Activated CD4-positive, alpha-beta T cell treated with anti-CD3 and anti-CD28 coated beads, Interleukin-2, amount 50 U/mL, for 1 hour (primary cell): ENCODE measurements around the gene PPP4R2.

Experiments
- DNase-seq: peaks from one replicate; pipeline ENCODE4 v3.0.0-alpha.2; 2020

PPP4R2 gene

GRCh38 chr3:73071952-73072351 lies 75.3 kb downstream of the PPP4R2 start:
- DNase-seq = no peak

GRCh38 chr3:73072634-73073033 lies 76.0 kb downstream of the PPP4R2 start:
- no peak for DNase-seq

- no peak for DNase-seq
Measured at GRCh38 chr3:73073091-73073707, 76.6 kb downstream of the PPP4R2 start.

- DNase-seq = no peak
Measured at GRCh38 chr3:73074781-73075180, 78.2 kb downstream of the PPP4R2 start.

- DNase-seq = no peak
Measured at GRCh38 chr3:73080216-73080966, 83.8 kb downstream of the PPP4R2 start.

GRCh38 chr3:73081140-73081539 lies 84.5 kb downstream of the PPP4R2 start:
- DNase-seq = no peak

GRCh38 chr3:73084170-73084569 lies 87.6 kb downstream of the PPP4R2 start:
- DNase-seq = no peak

- DNase-seq = peak; percentile 54
Measured at GRCh38 chr3:73086071-73086494, 89.5 kb downstream of the PPP4R2 start.

GRCh38 chr3:73094129-73094528 lies 97.5 kb downstream of the PPP4R2 start:
- no peak for DNase-seq

GRCh38 chr3:73094951-73095350 lies 98.3 kb downstream of the PPP4R2 start:
- DNase-seq = no peak

- no peak for DNase-seq
Measured at GRCh38 chr3:73096169-73096568, 99.6 kb downstream of the PPP4R2 start.

- DNase-seq = no peak
Measured at GRCh38 chr3:73098026-73098425, 101.4 kb downstream of the PPP4R2 start.

- no peak for DNase-seq
Measured at GRCh38 chr3:73098873-73099272, 102.3 kb downstream of the PPP4R2 start.

GRCh38 chr3:73100741-73101559 lies 104.3 kb downstream of the PPP4R2 start:
- peak; percentile 75 for DNase-seq

- DNase-seq = no peak
Measured at GRCh38 chr3:73101881-73102280, 105.3 kb downstream of the PPP4R2 start.

GRCh38 chr3:73107215-73107614 lies 110.6 kb downstream of the PPP4R2 start:
- no peak for DNase-seq

- no peak for DNase-seq
Measured at GRCh38 chr3:73107676-73108187, 111.1 kb downstream of the PPP4R2 start.

GRCh38 chr3:73108750-73109149 lies 112.1 kb downstream of the PPP4R2 start:
- no peak for DNase-seq

- DNase-seq = no peak
Measured at GRCh38 chr3:73110530-73110929, 113.9 kb downstream of the PPP4R2 start.

- DNase-seq = no peak
Measured at GRCh38 chr3:73114711-73115110, 118.1 kb downstream of the PPP4R2 start.

- no peak for DNase-seq
Measured at GRCh38 chr3:73115806-73116205, 119.2 kb downstream of the PPP4R2 start.
